ENCODE results near the gene PSD.

The PSD gene

DNA sequence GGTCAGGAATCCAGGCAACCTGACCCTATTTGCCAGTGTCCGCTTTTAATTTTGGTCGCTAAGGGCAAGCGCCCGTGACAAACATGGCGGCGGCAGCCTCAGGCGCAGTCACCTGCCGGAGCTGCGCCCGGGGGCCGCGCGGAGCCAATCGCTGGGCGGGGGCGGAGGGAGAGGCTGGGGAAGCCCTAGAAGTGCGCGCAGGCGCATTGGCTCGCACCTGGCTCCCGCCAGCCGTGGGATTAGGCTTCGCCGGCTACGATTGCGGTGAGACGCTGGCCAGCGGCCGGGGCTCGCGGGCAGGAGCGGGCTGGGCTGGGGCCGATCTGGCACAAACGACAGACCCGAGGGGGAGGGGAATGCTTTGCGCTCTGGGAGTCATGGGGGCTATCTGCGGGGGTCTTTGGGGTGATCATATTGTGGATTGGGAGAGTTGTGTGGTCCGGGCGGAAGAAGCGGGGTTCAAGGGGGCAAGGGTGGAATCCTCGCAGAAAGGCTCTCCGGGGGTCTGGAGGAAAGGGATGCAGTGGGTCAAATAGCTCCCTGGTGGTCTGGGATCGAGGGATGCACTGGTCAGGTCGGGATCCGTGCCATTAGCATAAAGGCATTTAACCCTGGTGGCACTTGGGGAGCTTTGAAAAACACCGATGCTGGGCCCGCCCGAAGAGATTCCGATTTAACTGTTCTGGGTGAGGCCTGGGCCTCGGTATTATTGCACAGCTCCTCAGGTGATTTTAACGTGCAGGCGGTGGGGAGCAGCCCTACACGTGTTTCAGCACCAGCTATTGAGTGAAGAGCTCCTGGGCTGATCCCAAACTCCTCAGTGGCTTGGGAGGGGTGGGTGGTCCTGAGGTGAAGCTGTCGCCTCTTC lies 42.8 kb upstream of the PSD start:
- H3K27ac ChIP-seq: peak overlapping the region; percentile 86
- TF ChIP-seq, protein P1, sequence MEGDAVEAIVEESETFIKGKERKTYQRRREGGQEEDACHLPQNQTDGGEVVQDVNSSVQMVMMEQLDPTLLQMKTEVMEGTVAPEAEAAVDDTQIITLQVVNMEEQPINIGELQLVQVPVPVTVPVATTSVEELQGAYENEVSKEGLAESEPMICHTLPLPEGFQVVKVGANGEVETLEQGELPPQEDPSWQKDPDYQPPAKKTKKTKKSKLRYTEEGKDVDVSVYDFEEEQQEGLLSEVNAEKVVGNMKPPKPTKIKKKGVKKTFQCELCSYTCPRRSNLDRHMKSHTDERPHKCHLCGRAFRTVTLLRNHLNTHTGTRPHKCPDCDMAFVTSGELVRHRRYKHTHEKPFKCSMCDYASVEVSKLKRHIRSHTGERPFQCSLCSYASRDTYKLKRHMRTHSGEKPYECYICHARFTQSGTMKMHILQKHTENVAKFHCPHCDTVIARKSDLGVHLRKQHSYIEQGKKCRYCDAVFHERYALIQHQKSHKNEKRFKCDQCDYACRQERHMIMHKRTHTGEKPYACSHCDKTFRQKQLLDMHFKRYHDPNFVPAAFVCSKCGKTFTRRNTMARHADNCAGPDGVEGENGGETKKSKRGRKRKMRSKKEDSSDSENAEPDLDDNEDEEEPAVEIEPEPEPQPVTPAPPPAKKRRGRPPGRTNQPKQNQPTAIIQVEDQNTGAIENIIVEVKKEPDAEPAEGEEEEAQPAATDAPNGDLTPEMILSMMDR (IDR thresholded peaks at IDR 0.05): no peak
- no peak for TF ChIP-seq ZFX (IDR thresholded peaks at IDR 0.05; ENCODE audit: borderline replicate concordance)

DNA sequence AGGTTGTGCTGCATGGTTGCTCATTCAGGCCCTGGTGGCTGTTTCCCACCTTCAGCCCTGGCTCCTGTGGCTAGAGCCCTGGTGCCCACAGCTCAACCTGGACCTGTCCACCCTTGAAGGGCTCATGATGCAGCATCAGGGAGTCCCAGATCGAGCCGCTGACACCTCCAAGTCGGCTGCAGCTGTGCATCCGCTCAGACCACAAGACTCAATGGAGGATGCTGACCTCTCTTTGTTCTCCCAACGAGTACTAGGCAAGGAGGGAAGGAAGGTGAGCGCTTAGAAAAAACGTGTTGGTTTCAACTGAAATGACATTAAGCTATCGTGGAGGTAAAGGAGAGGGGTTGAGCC lies 42.2 kb upstream of the PSD start:
- TF ChIP-seq ZFX (IDR thresholded peaks at IDR 0.05; ENCODE audit: borderline replicate concordance): no peak
- TF ChIP-seq, protein P1 (IDR thresholded peaks at IDR 0.05): no peak
- H3K27ac ChIP-seq: peak overlapping the region; percentile 86

DNA sequence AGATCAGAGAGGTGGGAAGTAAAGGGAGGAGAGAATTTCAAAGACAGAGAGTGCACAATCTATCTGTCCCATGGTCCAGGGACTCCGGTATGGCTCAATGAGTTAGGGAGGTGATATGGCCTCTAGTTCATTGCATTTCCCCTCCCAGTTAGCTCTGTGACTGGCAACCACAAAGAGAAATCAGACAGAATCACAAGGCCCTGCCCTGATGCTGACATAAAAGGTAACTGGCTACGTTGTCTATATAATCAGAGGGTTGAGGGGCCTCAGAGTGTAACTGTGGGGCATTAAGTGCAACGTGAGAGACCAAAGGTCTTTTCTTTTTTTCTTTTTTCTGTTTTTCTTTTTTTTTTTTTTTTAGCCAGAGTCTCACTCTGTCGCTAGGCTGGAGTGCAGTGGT lies 40.1 kb upstream of the PSD start:
- H3K27ac ChIP-seq: peak overlapping the region; percentile 4; the same call in 1 of the 2 replicates
- TF ChIP-seq, protein P1 (IDR thresholded peaks at IDR 0.05): no peak
- TF ChIP-seq ZFX (IDR thresholded peaks at IDR 0.05; ENCODE audit: borderline replicate concordance): no peak

DNA sequence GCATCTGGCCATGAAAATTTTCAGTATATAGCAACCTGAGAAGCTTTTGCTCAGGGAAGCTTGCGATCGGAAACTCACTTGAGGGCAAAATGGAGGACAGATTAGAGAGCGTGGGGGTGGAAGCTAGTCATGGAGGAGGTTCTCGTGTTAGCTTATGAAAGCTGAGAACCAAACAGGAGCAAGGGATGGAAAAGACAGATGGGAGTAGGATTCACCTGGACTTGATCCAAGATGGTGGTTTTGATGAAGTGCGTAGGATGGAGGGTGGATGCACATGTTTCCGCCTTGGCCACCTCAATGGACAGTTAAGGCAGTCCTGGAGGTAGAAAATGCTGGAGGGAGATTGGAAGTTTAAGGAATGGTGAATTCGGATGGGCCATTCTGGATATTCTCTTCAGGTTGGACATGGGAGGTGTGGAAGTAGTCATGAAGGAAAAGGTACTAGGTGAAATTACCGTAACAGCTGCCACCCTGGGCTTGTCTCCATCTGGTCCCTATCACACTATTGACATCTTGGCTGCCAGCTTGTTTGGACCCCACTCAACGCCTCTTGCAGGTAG lies 39.1 kb upstream of the PSD start:
- H3K27ac ChIP-seq: no peak overlapping the region; the same call in 1 of the 2 replicates
- TF ChIP-seq ZFX (IDR thresholded peaks at IDR 0.05; ENCODE audit: borderline replicate concordance): no peak
- TF ChIP-seq, protein P1 (IDR thresholded peaks at IDR 0.05): no peak

DNA sequence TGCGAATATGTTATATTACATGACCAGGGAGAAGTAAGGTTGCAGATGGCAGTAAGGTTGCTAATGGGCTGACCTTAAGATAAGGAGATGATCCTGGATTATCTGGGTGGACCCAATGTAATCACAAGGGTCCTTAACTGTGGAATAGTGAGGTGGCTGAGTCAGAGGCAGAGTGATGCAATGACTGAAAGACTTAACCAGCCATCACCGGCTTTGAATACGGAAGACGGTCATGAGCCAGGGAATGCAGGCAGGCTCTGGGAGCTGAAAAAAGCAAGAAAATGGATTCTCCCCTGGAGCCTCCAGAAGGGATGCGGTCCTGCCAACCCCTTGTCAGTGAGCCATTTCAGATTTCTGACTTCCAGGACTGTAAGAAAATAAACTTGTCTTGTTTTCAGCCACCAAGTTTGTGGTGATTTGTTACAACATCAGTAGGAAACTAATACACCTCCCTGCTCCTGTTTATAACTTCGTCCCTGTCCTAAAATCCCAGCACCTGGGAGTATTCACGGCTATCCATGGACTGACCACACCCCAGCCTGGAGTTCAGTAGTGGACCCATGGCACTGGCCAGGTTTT lies 37.4 kb upstream of the PSD start:
- no peak for TF ChIP-seq ZFX (IDR thresholded peaks at IDR 0.05; ENCODE audit: borderline replicate concordance)
- TF ChIP-seq, protein P1 (IDR thresholded peaks at IDR 0.05): no peak
- peak overlapping the region; percentile 41 for H3K27ac ChIP-seq

DNA sequence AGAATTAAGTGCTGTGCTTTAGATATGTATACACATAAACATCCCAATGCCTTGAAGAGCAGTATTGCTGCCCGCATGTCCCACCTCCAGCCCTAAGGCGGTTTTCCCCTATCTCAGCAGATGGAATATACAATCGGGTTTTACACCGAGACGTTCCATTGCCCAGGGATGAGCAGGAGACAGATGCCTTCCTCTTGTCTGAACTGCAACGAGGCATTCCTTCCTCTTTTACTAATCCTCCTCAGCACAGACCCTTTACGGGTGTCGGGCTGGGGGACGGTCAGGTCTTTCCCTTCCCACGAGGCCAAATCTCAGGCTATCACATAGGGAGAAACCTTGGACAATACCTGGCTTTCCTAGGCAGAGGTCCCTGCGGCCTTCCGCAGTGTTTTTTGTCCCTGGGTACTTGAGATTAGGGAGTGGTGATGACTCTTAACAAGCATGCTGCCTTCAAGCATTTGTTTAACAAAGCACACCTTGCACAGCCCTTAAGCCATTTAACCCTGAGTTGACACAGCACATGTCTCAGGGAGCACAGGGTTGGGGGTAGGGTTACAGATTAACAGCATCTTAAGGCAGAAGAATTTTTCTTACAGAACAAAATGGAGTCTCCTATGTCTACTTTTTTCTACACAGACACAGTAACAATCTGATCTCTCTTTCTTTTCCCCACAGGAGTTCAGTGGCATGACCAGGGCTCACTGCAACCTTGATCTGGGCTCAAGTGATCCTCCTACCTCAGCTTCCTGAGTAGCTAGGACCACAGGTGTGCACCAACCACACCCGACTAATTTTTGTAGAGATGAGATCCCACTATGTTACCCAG lies 36.3 kb upstream of the PSD start:
- H3K27ac ChIP-seq: peak overlapping the region; percentile 41

DNA sequence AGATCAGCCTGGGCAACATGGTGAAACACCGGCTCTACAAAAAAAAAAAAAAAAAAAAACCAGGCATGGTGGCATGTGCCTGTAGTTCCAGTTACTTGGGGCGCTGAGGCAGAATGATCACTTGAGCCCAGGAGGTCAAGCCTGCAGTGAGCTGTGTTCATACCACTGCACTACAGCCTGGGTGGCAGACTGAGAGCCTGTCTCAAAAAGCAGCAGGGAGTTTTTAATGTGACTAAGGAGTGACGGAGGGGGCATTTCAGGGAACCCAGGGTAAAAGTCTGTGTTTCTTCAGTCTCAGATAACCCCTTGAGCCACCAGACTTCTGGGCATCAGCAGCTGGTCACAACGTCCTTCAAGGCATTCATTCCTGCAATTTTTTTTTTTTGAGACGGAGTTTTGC lies 34.9 kb upstream of the PSD start:
- TF ChIP-seq ZFX (IDR thresholded peaks at IDR 0.05; ENCODE audit: borderline replicate concordance): no peak
- TF ChIP-seq, protein P1 (IDR thresholded peaks at IDR 0.05): no peak

More for the DNA sequence above, 34.9 kb upstream of the PSD start:
- H3K27ac ChIP-seq: peak overlapping the region; percentile 41
